CMK (cell line): Measurements from ENCODE around the gene CENPN.

ENCODE experiments used
- DNase-seq: peaks from one replicate; pipeline ENCODE4 v3.0.0-alpha.2; 2010; ENCODE audit warnings: low read depth

The CENPN gene

DNA sequence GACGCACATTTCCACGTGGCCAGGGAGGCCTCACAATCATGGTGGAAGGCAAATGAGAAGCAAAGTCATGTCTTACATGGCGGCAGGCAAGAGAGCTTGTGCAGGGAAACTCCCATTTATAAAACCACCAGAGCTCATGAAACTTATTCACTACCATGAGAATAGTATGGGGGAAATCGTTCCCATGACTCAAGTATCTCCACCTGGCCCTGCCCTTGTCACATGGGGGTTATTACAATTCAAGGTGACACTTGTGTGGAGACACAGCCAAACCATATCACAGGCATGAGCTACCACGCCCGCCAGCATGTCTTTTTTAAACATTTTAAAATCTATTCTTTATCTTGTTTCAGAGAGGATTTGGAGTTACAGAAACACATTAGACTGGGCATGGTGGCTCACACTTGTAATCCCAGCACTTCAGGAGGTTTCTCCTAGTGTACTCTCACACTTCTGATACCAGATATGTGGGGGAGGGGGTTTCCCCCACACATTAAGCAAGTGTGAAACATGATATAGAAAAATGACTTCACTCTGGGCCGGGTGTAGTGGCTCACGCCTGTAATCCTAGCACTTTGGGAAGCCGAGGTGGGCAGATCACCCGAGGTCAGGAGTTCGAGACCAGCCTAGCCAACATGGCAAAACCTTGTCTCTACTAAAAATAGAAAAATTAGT is 23.1 kb downstream of the CENPN start:
- no peak for DNase-seq

DNA sequence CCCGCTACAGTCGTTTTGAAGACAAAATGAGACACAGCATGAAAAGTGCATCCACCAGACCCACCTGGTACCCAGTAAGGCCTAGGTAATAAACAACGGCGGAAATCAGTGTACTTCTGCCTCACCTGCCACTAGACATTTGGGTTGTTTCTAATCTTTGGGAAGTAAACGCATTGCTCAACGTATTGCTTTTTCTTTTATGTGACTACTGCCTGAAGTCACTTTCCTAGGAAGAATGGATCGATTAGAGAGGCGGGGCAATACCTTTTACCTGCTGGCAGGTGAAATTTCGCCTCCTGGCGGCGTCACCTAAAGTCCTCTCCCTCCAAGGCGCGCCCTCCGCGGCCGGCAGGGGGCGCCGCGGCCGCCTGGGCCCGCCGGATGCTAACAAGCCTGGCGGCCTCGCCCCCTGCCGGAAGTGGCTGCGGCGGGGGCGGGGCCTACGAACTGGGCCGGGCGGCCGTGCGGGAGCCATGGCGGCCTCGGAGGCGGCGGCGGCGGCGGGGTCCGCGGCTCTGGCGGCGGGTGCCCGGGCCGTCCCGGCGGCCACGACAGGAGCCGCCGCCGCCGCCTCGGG is 28.5 kb downstream of the CENPN start, which contains the start of gene ATMIN:
Gene ATMIN (plus strand): TSS at position 445 of the 577 bp plus-strand sequence. CDS start 29 bp downstream, at position 474.
- peak; percentile 59 for DNase-seq

- DNase-seq, result peak; percentile 20
Measured at GRCh38 chr16:81035975-81036750, 29.1 kb downstream of the CENPN start.

DNA sequence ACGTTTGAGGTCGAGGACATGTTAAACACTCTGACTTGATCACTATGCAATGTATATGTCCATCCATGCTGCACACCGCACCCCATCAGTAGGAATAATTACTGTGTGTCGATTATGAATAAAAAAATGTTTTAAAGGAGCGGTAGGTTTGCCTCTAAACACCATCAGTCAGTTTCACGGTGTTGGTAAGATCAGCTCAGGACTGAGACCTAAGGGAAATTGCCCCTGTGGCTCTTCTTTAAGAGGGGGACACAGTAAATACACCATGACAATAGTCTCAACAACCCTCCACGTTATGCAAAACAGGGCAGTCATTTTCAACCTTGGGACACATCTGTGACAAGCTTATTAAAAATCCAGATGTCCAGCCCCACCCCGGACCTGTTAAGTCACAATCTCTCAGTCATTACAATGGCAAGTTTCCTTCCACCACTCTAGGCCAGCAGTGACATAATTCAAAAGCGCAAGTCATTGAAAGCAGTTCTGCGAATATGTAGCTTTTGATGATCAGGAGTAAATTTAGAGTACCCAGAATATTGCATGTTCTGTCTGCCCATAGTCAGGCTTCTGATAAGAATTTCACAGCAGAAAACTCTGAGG is 29.8 kb downstream of the CENPN start:
- no peak for DNase-seq

DNA sequence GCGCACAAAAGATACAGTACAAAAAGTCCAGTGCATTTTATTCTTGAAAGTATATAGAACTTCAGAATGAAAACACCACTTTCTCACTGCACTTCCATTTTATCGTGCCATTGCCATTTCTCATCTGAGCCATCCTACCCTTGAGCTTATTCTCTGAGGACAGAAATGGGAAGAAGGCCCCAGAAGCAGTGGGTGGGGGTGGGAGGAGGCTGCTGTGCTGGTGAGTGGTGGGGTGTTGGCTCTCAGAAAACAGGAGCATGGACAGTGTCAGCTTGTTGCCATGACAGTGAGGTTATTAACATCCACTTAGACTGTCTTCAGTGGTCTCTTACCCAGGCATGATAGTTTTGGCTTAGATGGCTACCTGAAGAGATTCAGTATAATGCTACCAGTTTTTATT is 33.1 kb downstream of the CENPN start:
- DNase-seq, result no peak

- no peak for DNase-seq
Measured at GRCh38 chr16:81040842-81041241, 33.8 kb downstream of the CENPN start.

GRCh38 chr16:81041696-81042095 is 34.7 kb downstream of the CENPN start:
- no peak for DNase-seq

DNA sequence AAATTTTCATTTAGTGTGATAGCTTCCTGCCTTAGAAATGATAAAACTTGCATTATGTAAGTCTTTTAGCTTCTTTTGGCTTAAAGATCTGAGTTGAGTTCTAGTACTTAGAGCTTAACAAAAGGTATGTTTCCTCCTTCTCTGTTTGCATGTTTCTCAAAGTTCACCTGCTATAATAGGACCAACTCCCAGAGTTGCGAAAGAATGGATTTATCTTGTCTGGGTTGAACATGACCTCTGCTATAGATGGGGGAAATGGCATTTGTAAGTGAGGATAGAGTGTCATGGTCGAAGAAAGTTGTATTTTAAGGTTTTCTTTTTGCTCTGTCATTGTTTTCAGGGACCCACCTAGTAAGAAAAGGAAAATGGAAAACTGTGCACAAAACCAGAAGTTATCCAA is 35.8 kb downstream of the CENPN start:
- DNase-seq, result no peak

- DNase-seq, result no peak
Measured at GRCh38 chr16:81053761-81054160, 46.7 kb downstream of the CENPN start.

DNA sequence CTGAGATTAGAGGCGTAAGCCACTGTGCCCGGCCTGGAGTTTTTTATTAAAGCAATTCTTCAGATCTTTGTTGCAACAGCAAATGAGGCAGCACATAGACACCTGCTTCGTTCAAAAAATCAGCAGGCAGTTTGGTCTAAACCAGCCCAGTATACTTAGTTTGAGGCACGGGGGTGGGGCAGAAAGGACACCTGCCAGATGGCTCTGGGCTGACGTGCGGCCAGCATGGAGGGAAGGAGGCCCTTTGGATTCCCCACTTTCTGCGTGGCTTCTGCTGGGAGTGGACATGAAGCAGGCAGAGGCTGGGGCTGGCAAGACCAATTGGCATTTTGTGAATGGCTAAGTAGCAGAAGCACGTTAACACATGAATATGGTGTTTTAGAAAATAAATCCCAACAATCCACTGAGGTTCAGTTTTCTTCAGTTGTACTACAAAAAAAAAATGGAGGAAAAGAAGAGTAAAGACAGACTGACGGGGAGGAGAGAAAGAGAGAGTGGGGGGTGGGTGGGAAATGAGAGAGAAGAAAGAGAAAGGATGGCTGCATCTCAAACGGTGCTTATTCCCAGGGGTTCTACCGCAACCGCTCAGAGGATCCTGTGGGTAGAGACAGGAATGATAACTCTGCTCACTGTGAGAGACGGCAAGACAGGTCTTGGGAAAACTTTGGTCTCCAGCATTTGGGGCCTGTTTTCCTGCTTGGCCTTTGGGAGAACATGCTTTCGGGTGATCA is 53.7 kb downstream of the CENPN start:
- no peak for DNase-seq

DNA sequence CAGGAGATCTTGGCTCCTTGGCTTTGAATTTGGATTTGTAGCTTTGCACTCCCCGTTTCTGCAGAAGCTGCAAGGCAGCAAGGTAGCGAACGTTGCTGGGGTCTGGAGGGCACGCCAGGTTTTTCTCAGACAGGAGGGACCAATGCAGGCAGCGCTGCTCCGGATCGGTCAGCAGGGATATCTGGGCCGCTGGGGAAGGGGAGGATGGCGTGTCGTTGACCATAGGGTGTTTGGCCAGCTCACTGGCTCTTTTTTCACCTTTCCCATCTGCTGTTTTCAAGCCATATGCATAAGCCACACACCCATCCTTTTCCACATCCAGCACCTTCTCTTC is 54.3 kb downstream of the CENPN start:
- DNase-seq, result no peak

DNA sequence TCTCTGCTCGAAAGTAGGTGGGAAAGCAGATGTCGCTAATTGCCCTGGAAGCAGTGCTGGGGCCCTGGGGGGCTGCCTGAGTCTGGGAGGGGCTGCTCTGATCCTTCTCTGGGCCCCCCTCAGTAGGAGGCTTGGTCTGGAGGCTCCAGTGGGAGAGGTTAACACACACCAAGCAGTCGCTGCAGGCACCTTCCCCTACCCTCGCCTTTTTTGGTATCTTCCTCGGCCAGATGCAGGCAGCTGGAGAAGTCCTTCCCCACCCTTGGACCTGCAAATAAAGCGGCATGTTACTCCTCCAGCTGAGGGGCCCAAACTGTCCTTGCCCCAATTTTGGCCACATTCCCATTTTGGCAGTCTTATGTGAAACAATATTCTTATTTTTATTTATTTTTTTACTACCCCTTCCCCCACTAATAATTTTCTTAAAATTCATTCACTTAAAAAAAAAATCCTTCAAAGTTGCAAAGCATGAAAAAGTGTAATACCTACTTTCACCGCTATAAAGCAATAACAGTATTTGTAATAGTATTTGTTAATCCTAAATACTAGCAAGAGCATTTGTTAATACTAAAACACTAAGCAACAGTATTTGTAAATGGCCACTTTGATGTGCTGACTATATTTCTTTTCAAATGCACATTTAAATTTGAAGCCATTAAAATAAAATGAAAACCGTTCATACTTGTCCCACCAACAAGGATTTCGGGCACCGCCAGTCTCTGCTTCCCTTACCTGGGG is 55.0 kb downstream of the CENPN start:
- no peak for DNase-seq

- no peak for DNase-seq
Measured at GRCh38 chr16:81066681-81067080, 59.7 kb downstream of the CENPN start.

DNA sequence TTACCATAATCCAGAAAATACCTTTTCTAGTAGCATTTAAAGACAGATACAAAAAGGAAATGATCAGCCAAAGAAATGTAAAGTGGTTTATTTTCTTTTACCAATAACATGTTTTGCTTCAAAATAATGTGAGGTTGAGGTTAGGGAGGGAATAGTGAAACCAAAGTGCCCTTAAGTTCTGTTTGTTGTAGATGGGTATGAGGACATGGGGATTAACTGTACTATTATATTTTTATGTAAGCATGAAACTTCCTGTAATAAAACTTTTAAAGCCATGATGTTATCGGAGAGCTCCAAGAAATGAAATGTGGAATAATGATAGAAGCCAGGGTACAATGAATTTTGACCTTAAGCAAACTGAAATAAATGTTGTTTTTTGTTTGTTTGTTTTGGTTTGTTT is 60.2 kb downstream of the CENPN start:
- no peak for DNase-seq

DNA sequence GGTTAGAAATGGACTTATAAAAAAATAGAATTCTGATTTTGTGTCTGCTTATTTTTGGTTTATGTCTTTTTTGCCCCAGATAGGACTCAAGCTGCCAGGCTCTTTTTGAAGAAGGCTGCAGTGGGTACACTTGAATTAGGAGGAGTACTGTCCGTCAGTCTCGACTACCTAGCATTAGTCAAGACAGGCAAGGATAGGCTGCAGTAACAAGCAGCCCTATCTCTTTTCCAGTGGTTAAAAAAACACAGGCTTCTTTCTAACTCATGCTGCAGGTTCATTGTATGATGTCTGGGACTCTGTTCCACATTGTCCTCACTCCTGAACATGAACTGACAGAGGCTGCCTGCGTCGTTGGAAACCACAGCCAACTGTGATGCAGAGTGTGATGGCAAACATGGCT is 62.0 kb downstream of the CENPN start:
- DNase-seq, result no peak

DNA sequence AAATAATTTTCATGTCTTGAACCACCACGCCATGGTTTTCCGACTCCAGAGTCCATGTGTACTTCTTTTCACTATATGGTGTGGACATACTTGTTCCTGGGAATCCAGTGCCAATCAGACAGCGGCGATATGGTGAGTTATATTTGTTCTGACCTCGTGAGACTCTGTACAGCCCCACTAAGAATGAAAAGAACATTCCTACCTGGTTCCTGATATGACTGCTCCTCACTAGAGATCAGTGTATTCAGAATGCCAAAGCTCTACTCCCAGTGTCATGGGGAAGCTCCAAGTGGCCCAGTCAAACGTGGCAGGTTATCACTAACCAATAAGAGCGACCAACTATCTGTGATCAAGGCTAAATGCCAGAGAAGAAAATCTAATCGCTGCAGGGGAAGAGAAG is 64.0 kb downstream of the CENPN start:
- no peak for DNase-seq

DNA sequence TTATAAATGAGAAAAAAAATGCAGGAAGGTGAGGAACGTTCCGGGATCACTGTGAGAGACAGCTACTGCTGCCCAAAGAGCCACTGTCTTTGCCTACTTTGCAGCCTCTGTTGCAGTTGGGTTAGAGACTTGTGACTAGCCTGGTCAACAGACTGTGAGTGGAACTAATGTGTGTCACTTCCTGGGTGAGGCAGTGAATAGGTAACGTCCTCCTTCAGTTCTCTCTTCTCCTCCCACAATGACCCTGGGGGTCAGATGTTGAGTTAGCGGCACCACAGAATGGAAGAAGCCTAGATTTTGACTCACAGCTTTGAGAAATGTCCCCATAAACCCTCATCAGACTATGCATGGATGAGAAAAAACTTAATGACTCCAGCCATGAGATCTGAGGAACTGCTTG is 64.8 kb downstream of the CENPN start:
- DNase-seq, result no peak

- DNase-seq, result no peak
Measured at GRCh38 chr16:81073560-81074330, 66.7 kb downstream of the CENPN start.

DNA sequence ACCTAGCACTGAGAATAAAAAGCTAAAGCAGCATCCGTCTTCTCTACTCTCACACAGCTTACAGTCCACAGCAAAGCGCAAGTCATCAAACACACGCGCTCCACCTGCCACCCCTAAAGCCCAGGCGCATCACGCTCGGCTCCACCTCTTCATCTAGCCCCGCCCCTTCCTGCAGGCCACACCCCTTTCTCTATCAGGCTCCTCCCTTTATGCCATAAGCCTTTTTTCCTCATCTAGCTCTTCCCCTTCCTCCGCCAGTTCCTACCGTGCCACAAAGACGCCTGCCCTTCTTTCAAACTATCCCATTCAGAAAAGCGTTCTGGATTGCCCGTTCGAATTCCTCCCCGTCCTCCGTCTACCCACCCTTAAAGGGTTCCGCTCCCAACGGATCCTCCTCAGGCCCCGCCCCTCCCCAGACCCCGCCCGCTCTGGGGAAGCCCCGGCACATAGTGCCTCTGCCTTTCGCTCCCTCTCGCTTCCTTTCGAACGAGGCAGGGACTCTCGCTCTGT is 69.6 kb downstream of the CENPN start:
- DNase-seq, result peak; percentile 73

- peak; percentile 79 for DNase-seq
Measured at GRCh38 chr16:81077076-81077940, 70.3 kb downstream of the CENPN start, which contains the start of gene C16orf46. TSS of gene C16orf46 (minus strand) at chr16:81077238. CDS start at chr16:81063955, 13,283 bp downstream.
